Skeletal muscle tissue (tissue), 4 donors: Measurements from ENCODE around the gene VKORC1. TPM values are rescaled to one million over a fixed set of nuclear protein-coding genes. Genes with fewer than 3 reads are reported as not detected.
A peak's percentile ranks its signal among the peaks of the same experiment; 100 is the strongest.

Experiments used
- H3K27ac ChIP-seq: one replicate; pipeline ENCODE4 v1.7.0; 2013; ENCODE audit warnings: mild to moderate bottlenecking, low read depth, low read length, inconsistent platforms
- H3K27me3 ChIP-seq, 3 donors: one replicate each; pipeline ENCODE4 v1.7.0; 2013; ENCODE audit warnings: low read length in 3 of 3; ENCODE audit not compliant: control insufficient read depth in 3 of 3, insufficient read depth in 3 of 3
- H3K36me3 ChIP-seq, 3 donors: one replicate each; pipeline ENCODE4 v1.7.0; 2013; ENCODE audit warnings: low read length in 3 of 3; ENCODE audit not compliant: control insufficient read depth in 3 of 3, insufficient read depth in 3 of 3
- H3K4me1 ChIP-seq, 3 donors: one replicate each; pipeline ENCODE4 v1.7.0; 2013; ENCODE audit warnings: low read length in 3 of 3, mild to moderate bottlenecking in 3 of 3; ENCODE audit not compliant: control insufficient read depth in 3 of 3, insufficient read depth in 3 of 3
- H3K4me3 ChIP-seq, 3 donors: one replicate each; pipeline ENCODE4 v1.7.0; 2013; ENCODE audit warnings: low read length in 3 of 3
- H3K9ac ChIP-seq, 3 donors: one replicate each; pipeline ENCODE4 v1.7.0; 2013; ENCODE audit warnings: low read length in 3 of 3, mild to moderate bottlenecking in 3 of 3, moderate library complexity in 2 of 3, low read depth in 1 of 3
- H3K9me3 ChIP-seq, 3 donors: one replicate each; pipeline ENCODE4 v1.7.0; 2013; ENCODE audit warnings: low read length in 3 of 3; ENCODE audit not compliant: control insufficient read depth in 3 of 3
- total RNA-seq: library from RNA; depleted of rRNA; stranded (reverse); fragments of >200 nt; gene quantifications from one replicate; pipeline ENCODE4 v1.2.3, GENCODE V29; 2014
- donor health status: Osteomylitis.

VKORC1 gene
- total RNA-seq, 1 donor from 2014 or later, result 34.4 TPM

DNA sequence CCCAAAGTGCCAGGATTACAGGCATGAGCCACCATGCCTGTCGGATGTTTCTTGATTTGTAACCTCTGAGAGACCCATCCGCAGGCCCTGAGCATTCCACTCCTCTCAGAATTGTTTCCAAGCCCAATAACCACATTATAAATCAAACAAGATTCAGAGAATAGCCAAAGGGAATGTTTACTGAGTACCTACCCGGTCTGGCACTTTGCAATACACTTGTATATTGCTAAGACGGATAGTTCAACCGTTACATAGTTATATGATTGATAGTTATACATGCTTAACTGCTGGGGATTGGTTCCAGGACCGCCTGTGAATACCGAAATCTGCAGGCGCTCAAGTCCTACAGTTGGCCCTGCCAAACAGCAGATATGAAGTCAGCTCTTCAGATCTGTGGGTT, 19.9 kb upstream of the VKORC1 start:
- peaks cover 30 to 37% (median 34%) of the 10 kb centered on the region in 3 donors for H3K36me3 ChIP-seq
- H3K27ac ChIP-seq, result peak overlapping the region; percentile 78
- H3K27me3 ChIP-seq, result no peaks in the 10 kb centered on the region
- no peaks in the 10 kb centered on the region for H3K9me3 ChIP-seq
- peaks cover 41 to 56% (median 52%) of the 10 kb centered on the region in 3 donors for H3K4me1 ChIP-seq
- H3K9ac ChIP-seq, result no peak overlapping the region
- H3K4me3 ChIP-seq, result no peak overlapping the region

DNA sequence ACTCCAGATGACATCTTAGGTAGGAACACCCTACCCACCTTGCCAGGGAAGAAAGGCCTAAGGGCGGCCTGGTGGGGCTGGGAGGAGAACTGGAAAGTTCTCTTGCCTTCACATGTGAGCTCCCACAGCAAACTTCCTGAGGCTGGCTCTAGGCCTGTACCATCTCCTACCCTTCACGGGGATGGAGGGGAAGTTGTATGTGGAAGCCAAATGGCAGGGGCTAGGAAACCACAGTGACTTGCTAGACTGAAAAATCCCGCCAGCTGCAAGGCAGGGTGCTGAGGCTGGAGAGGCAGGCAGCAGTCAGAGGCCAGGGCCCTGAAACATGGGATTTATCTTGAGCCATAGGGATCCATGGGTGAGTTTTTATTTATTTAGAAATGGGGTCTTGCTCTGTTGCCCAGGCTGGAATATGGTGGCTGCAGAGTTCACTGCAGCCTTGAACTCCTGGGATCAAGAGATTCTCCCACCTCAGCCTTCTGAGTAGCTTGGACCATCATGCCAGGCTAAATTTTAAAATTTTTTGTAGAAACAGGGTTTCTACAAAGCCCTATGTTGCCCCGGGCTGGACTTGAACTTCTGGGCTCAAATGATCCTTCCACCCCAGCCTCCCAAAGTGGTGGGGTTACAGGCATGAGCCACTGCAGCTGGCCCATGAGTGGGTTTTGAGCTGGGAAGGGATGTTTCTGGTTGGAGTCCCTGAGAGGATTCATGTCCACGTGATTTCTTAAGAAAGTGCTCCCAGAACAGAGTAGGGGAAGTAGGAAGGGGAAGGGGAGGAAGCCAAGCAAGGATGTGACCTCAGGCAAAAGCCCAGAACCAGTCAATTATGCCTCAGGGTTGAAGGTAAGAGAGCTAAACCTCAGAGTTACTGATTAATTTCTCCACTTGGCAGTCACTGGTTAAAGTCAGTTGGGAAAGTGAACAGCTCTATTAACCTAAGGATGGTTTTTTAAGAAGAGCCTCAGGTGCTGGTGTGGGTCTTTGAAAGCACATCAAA, 18.8 kb upstream of the VKORC1 start:
- Histone ChIP-seq H3K9me3 (no peaks in the 10 kb centered on the region), H3K4me1 (peaks cover 43 to 59% (median 53%) of the 10 kb centered on the region in 3 donors), H3K4me3 (peak overlapping the region in 2 of 3 donors; percentile 3 to 35), H3K27ac (peak overlapping the region; percentile 78), H3K36me3 (peaks cover 33 to 34% (median 34%) of the 10 kb centered on the region in 3 donors), H3K27me3 (no peaks in the 10 kb centered on the region), H3K9ac (peak overlapping the region; percentile 23 to 79 (median 76))

DNA sequence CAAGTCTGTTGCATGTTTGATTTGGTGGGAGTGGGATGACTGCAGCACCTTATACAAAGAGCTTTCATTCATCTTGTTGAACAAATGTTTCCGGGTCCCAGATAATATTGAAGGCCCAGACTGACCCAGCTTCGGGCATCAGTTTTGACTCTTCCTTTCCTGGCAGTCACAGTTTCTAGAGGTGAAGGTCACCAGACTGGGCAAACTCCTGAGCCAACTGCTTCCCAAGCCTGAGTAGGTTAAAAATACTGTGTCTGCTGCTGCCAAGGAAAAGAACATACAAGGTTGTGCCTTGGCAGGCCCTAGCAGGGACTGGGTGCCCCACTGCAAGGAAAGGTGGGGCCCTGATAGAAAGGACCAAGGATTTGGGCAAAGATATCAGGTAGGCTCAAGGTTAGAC, 18.1 kb upstream of the VKORC1 start:
- peak overlapping the region; percentile 23 to 79 (median 76) for H3K9ac ChIP-seq
- H3K27ac ChIP-seq, result peak overlapping the region; percentile 78
- peak overlapping the region in 2 of 3 donors; percentile 3 to 41 for H3K4me3 ChIP-seq
- peaks cover 42 to 56% (median 54%) of the 10 kb centered on the region in 3 donors for H3K4me1 ChIP-seq
- no peaks in the 10 kb centered on the region for H3K9me3 ChIP-seq
- H3K36me3 ChIP-seq, result peaks cover 33 to 34% (median 34%) of the 10 kb centered on the region in 3 donors
- no peaks in the 10 kb centered on the region for H3K27me3 ChIP-seq

DNA sequence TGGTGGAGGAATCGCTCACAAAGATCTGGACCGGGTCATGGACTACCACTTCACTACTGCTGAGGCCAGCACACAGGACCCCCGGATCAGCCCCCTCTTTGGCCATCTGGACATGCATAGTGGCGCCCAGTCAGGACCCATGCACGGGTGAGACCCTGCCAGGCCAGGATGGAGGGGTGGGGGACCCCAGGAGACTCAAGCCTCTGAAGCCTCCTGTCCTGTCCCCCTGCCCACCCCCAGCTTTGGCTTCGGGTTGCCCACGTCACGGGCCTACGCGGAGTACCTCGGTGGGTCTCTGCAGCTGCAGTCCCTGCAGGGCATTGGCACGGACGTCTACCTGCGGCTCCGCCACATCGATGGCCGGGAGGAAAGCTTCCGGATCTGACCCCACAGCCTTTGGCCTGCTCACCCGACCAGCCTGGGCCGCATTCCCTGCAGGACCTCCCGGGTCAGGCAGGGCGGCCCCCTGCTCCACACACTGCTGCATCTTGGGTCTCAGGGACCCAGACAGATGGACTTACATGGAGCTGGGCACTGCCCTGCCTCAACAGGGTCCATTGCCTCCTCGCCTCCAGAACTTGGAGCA, 17.4 kb upstream of the VKORC1 start:
- H3K4me1 ChIP-seq, result peaks cover 46 to 57% (median 56%) of the 10 kb centered on the region in 3 donors
- peak overlapping the region in 2 of 3 donors; percentile 3 to 41 for H3K4me3 ChIP-seq
- H3K36me3 ChIP-seq, result peaks cover 33 to 34% (median 34%) of the 10 kb centered on the region in 3 donors
- H3K9ac ChIP-seq, result peak overlapping the region in 2 of 3 donors; percentile 43 to 74
- H3K27ac ChIP-seq, result peak overlapping the region; percentile 78
- H3K9me3 ChIP-seq, result no peaks in the 10 kb centered on the region
- H3K27me3 ChIP-seq, result no peaks in the 10 kb centered on the region

DNA sequence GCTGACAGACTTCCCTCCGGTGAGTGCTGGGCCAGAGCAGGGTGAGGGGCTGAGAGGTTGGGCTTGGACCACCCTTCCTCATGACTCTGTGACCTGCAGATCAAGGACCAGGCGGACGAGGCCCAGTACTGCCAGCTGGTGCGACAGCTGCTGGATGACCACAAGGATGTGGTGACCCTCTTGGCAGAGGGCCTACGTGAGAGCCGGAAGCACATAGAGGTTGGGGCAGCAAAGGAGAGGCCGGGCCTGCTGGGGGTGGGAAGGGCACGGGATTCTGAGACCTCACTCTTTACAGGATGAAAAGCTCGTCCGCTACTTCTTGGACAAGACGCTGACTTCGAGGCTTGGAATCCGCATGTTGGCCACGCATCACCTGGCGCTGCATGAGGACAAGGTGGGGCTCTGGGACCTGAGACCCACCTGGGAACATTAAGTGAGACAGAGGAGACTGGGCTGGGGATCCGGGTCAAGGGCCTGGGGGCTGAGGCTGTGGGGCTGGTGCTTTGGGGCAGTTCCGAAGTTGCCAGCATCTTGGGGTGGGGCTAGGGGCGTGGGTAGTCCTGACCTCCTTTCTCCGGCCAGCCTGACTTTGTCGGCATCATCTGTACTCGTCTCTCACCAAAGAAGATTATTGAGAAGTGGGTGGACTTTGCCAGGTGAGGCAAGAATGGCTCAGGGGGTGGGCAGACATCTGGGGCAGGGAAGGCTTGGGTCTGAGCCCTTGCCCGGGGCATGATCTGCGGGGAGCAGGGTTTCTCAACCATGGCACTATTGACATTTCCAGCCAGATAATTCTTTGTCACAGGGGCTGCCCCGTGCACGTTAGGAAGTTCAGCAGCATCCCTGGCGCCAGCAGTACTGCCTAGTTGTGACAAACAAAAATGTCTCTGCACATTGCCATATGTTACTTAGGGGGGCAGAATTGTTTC, 15.8 kb upstream of the VKORC1 start:
- H3K4me1 ChIP-seq, result peaks cover 50 to 59% (median 57%) of the 10 kb centered on the region in 3 donors
- H3K4me3 ChIP-seq, result peak overlapping the region in 1 of 3 donors; percentile 29
- no peaks in the 10 kb centered on the region for H3K27me3 ChIP-seq
- peaks cover 33 to 34% (median 34%) of the 10 kb centered on the region in 3 donors for H3K36me3 ChIP-seq
- H3K9me3 ChIP-seq, result no peaks in the 10 kb centered on the region
- peak overlapping the region in 1 of 3 donors; percentile 99 for H3K9ac ChIP-seq
- peak overlapping the region; percentile 87 for H3K27ac ChIP-seq

DNA sequence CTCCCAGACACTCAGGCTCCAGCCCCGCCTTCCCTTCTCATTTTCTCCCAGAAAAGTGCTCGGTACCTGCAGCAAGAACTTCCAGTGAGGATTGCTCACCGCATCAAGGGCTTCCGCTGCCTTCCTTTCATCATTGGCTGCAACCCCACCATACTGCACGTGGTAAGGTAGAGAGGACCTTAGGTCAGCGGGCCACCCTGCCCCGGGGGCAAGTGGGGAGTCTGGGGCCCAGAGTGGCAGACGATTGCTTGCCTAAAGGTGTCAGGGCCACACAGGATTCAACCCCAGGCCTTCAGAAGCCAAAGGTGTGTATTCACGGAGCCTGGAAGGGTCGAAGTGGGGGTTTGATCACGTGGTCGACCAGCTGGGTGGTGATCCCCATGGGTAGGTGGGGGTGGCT, 15.0 kb upstream of the VKORC1 start:
- peak overlapping the region in 1 of 3 donors; percentile 99 for H3K9ac ChIP-seq
- no peaks in the 10 kb centered on the region for H3K27me3 ChIP-seq
- peak overlapping the region; percentile 64 to 84 (median 84) for H3K4me3 ChIP-seq
- no peaks in the 10 kb centered on the region for H3K9me3 ChIP-seq
- peaks cover 33 to 34% (median 34%) of the 10 kb centered on the region in 3 donors for H3K36me3 ChIP-seq
- H3K4me1 ChIP-seq, result peaks cover 50 to 59% (median 56%) of the 10 kb centered on the region in 3 donors
- H3K27ac ChIP-seq, result peak overlapping the region; percentile 87

DNA sequence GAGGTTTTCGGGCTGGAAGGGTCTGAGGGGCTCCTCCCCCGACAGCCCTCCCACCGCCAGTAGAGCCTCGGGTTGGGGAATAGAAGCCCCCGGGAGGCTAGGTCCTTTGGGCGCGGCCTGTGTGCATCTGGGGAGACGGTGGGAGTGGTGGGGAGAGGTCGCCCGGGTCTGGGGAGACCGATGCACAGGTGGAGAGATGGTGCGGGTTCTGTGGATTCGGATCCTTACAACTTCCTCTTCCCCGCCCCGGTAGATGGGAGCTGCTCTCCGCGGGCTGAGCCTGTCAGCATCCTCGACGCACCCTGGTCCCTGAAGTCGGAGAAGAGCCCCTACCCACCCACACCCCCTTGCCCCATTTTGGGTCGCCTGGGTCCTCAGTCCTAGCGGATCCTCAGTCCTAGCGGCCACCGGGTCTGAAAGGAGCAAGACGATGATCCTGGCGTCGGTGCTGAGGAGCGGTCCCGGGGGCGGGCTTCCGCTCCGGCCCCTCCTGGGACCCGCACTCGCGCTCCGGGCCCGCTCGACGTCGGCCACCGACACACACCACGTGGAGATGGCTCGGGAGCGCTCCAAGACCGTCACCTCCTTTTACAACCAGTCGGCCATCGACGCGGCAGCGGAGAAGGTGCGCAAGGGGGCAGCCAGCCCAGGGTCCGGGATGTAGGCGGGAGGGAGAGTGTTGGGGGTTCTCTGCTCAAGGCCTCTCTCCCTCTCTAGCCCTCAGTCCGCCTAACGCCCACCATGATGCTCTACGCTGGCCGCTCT, 14.4 kb upstream of the VKORC1 start:
- H3K27ac ChIP-seq, result peak overlapping the region; percentile 87
- H3K4me1 ChIP-seq, result peaks cover 50 to 59% (median 52%) of the 10 kb centered on the region in 3 donors
- H3K9me3 ChIP-seq, result no peaks in the 10 kb centered on the region
- H3K27me3 ChIP-seq, result no peaks in the 10 kb centered on the region
- peaks cover 33 to 34% (median 34%) of the 10 kb centered on the region in 3 donors for H3K36me3 ChIP-seq
- peak overlapping the region; percentile 64 to 84 (median 84) for H3K4me3 ChIP-seq
- H3K9ac ChIP-seq, result peak overlapping the region; percentile 89 to 99 (median 95)

DNA sequence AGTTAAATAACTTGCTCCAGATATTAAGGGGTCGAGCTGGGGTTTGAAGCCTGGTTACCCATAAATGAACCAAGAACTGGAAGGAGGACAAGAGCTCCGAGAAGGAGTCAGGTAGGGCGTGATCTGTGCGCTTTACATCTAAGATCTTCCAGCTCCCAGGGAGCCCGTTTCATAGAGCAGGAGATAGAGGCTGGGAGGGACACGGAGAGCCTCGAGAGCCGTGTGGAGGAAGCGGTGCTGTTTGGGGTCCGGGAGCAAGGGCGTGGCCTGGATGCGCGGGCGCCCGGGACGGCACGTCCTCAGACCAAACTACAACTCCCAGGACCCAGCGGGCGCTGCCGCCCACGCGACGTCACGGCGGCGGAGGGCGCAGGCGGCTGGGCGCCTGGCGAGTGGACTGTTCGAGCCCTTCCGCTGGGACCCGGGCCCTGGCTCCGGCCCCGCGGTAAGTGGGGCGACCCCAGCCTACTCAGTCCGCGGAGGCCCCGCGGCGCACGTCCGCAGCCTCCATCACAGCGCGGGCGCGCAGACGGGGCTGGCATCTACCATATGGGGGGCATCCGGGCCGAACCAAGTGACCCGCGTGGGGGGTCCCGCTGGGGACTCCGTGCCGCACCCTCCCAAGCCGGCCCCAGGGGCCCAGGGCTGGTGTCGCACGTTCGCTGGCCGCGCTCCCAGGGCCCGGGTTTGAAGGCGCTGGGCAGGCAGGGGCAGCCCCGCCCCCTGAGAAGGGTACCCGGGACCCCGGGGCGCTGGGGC, 13.6 kb upstream of the VKORC1 start, which contains the start of gene BCKDK:
BCKDK (plus strand) TSS at position 352 of the 759 bp plus-strand sequence. CDS start 838 bp downstream, outside the sequence.
- peaks cover 33 to 34% (median 34%) of the 10 kb centered on the region in 3 donors for H3K36me3 ChIP-seq
- H3K27me3 ChIP-seq, result no peaks in the 10 kb centered on the region
- H3K4me3 ChIP-seq, result peak within 1 kb of the TSS; percentile 64 to 84 (median 84)
- H3K9ac ChIP-seq, result peak within 1 kb of the TSS; percentile 89 to 99 (median 95)
- H3K9me3 ChIP-seq, result no peaks in the 10 kb centered on the region
- peak within 1 kb of the TSS; percentile 87 for H3K27ac ChIP-seq
- H3K4me1 ChIP-seq, result peaks cover 42 to 51% (median 44%) of the 10 kb centered on the region in 3 donors
